AG10803 (cell line): ENCODE results near the gene MYH15.
"Not testable (repeated sequence)": the region's sequence is repeated elsewhere in the genome, so short reads cannot be mapped to it uniquely, and the experiment has no call there.

Source experiments
- DNase-seq: peaks from one replicate; pipeline ENCODE4 v3.0.0; 2010; ENCODE audit warnings: low read depth
- H3K4me3 ChIP-seq: 2 replicates; pipeline ENCODE4 v1.5.1; 2011; ENCODE audit warnings: mild to moderate bottlenecking, low read length, control low read depth
- TF ChIP-seq, protein P1 (sequence below): conservative IDR thresholded peaks from 2 replicates; pipeline ENCODE4 v1.5.1; 2011; ENCODE audit warnings: mild to moderate bottlenecking, low read length, control low read depth, inconsistent platforms

Gene MYH15

DNA sequence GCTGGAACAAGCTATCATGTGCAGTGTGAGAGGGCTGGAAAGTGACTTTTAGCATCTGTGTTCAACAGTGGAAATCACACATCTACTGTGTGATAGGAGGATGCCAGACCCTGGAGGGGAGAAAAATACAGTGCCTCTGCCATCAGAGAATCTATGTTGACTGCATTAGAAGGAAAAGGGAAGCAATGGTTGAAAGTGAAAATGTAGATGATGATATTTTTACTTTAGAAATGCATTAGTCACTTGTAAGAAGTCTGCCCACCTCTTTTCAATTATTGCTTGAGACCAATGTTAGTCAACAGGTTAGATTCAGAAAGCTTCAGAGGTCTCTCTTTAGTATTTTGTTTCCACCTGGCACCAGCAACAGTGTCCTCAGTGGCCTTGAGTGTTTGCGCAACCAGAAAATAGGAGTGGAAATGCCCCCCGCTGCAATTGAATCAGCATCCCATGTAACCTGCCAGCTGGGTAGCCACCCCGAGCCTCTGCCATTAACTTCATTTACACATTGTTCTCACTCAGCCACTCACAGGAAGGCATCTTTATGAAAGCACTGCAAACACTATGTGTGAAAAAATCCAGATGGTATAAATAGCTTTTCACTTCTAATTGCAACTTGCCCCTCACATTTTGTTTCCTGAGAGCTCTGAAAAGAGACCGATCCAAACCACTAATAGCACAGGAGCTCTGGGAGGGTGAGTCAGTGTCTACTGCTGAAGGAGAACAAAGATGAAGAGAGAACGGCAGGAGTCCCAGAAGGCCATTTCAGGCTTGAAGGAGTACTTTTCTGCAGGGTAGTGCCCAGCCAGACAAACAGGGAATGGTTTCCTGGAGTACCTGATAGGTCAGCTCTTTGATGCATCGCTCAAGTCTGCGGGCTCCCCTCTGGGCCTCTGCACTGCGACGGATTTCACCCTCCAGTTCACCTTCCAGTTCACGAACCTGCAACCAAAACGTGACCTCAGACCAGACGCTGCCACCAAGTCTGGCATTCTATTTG lies 122.0 kb downstream of the MYH15 start:
- H3K4me3 ChIP-seq: no peak overlapping the region
- no peak for DNase-seq
- TF ChIP-seq, protein P1, sequence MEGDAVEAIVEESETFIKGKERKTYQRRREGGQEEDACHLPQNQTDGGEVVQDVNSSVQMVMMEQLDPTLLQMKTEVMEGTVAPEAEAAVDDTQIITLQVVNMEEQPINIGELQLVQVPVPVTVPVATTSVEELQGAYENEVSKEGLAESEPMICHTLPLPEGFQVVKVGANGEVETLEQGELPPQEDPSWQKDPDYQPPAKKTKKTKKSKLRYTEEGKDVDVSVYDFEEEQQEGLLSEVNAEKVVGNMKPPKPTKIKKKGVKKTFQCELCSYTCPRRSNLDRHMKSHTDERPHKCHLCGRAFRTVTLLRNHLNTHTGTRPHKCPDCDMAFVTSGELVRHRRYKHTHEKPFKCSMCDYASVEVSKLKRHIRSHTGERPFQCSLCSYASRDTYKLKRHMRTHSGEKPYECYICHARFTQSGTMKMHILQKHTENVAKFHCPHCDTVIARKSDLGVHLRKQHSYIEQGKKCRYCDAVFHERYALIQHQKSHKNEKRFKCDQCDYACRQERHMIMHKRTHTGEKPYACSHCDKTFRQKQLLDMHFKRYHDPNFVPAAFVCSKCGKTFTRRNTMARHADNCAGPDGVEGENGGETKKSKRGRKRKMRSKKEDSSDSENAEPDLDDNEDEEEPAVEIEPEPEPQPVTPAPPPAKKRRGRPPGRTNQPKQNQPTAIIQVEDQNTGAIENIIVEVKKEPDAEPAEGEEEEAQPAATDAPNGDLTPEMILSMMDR: no peak

DNA sequence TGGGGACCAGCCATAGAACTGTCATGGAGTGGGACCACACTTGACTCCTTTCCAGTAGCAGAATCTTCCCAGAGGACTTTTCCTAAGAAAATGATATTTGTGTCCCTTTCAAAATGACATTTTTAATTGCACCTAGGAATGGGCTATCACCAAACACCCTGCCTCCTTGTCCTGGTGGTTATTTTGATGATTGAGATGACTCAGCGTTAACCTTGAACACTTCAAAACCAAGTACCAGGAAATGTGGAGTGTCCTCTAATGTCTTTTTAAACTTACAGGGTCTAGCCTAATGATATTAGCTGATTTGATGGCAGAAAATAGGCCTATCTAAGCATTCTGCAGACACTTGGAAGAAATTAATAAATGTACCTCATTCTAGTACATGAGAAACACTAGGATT lies 123.3 kb downstream of the MYH15 start:
- no peak for DNase-seq
- TF ChIP-seq, protein P1: no peak
- H3K4me3 ChIP-seq: no peak overlapping the region

DNA sequence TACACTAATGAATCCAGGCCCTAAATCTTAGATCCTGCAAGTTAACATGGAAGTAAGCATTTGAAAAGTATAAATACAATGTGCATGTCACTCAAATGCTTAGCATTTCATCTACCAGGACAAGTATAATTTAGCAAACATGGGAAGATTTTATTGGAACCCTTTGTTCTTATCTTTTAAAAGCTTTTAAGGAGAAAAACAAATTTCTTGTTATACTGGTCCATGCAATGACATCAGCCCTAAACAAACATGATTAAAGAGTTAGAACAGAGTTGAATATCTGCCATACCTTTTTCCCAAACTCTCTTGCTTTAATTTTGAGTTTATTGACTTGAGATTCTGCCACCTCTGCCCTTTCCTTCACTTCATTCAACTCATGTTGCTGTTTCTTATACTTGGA lies 127.1 kb downstream of the MYH15 start:
- DNase-seq: no peak
- TF ChIP-seq, protein P1: no peak

DNA sequence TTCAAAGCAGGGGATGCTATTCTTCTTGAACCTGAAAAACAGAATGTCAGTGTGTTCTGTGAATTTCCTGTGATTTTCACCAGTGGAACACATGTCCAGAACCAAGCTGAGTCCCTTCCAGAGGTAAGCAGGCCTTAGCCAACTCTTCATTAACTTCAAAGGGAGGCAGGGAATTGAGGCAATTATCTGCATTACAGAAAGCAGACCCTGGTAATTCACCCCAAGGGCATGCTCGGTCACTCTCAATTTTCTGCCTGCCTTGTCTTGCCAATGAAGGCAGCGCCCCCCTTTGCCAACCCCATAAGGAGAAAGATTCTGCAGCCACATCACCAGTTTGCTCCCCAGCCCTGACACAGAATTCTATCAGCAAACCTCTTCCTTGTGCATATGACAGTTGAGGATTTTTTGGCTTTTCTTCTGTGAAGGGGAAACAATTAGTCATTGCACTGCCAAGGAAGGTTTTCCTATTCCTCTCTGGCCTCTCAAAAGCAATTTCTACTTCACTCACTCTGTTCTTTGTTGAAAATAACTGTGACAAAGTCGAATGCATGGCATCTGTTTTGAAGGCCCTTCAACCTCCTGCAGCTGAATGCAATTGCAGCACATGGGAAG lies 128.8 kb downstream of the MYH15 start:
- H3K4me3 ChIP-seq: no peak overlapping the region
- DNase-seq: no peak
- TF ChIP-seq, protein P1: no peak

More for the DNA sequence above, 127.1 kb downstream of the MYH15 start:
- no peak overlapping the region for H3K4me3 ChIP-seq

DNA sequence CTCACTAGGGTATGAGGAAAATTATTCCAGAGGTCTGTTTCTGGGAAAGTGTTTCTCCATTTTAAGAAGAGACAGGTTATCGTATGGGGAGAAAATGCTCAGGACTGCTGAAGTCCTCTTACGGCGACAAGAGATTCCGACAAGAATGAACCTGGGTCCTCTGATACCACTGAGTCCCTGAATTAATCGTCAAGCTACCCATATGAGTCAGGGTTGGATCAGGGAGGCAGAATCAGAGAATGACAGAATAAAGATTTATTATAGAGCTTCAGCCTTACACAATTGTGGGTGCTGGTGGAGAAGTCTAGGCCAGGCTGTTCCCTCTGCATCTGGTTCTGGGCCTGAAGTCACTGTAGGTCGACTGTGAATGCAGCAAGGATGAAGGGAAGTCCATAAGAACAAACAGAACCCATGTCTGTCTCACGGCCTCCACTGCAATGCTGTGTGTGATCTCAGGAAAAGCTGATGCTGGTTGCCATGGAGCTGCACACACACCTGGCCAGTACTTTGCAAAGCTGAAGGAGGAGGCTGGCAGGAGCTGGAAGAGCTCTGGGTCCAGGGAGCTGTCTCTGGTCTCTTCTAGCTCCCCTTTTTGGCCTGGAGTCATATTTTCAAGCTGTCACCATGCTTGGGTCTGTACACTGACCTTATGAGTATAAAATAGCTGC lies 130.1 kb downstream of the MYH15 start:
- H3K4me3 ChIP-seq: no peak overlapping the region
- TF ChIP-seq, protein P1: no peak
- DNase-seq: no peak

DNA sequence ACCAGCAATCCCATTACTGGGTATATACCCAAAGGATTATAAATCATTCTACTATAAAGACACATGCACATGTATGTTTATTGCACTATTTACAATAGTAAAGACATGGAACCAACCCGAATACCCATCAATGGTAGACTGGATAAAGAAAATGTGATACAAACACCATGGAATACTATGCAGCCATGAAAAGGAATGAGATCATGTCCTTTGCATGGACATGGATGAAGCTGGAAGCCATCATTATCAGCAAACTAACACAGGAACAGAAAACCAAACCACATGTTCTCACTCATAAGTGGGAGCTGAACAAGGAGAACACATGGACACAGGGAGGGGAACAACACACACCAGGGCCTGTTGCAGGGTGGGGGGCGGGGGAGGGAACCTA lies 131.4 kb downstream of the MYH15 start:
- DNase-seq, H3K4me3 ChIP-seq: not testable (repeated sequence)

DNA sequence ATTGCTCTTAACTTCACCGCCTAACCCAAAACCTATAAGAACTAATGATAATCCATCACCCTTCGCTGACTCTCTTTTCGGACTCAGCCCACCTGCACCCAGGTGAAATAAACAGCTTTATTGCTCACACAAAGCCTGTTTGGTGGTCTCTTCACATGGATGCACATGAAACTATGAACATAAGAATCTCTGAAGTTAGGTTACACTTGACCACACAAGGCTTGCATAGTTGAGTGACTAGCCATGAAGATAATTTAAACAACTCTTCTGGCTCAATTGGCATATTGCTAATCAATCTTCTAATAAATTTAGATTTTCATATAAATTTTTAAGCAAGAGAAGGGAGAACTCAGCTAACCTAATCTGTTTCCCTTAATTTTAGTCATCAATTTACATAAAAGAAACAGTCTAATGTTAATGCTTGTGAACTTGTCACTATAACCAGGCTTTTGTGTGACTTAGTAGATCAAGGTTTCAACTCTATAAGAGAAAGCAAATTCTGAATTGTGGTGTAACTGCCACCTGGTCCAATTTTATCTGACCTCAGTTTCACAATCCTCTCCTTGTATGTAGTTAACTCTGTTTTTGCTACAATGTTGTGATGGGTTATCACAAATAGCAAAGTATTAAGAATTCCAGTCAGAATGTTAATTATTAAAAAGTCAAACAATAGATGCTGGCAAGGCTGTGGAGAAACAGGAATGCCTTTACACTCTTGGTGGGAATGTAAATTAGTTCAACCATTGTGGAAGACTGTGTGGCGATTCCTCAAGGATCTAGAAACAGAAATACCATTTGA lies 132.0 kb downstream of the MYH15 start:
- no peak overlapping the region for H3K4me3 ChIP-seq
- TF ChIP-seq, protein P1: no peak
- DNase-seq: no peak
